DOHH2 (cell line): ENCODE measurements around the gene RGS3.

Source experiments
- H3F3A ChIP-seq: fragments of 200-600 bp; sonication (generic), shearing (Covaris generic); 2 replicates; pipeline ENCODE4 v1.6.0; 2016; ENCODE audit warnings: antibody characterized with exemption, mild to moderate bottlenecking; ENCODE audit not compliant: control insufficient read depth, insufficient read depth
- H3K27ac ChIP-seq: fragments of 200-600 bp; sonication (generic); 2 replicates; pipeline ENCODE4 v1.5.1; 2014; ENCODE audit warnings: low read depth, mild to moderate bottlenecking, low read length, moderate library complexity
- H3K27me3 ChIP-seq: fragments of 200-600 bp; sonication (generic); 2 replicates; pipeline ENCODE4 v1.6.1; 2014; ENCODE audit warnings: mild to moderate bottlenecking, low read length, mixed read lengths; ENCODE audit not compliant: control insufficient read depth
- H3K36me3 ChIP-seq: fragments of 200-600 bp; sonication (generic); 2 replicates; pipeline ENCODE4 v1.6.1; 2014; ENCODE audit warnings: mild to moderate bottlenecking, low read length, moderate library complexity, mixed read lengths; ENCODE audit not compliant: control insufficient read depth
- H3K4me1 ChIP-seq: fragments of 200-600 bp; sonication (generic); 2 replicates; pipeline ENCODE4 v1.6.1; 2014; ENCODE audit warnings: mild to moderate bottlenecking, low read length, mixed read lengths; ENCODE audit not compliant: control insufficient read depth
- H3K4me2 ChIP-seq: fragments of 200-600 bp; sonication (generic); 2 replicates; pipeline ENCODE4 v1.6.0; 2014; ENCODE audit warnings: mild to moderate bottlenecking, low read length, moderate library complexity
- H3K4me3 ChIP-seq: fragments of 200-600 bp; sonication (generic); 2 replicates; pipeline ENCODE4 v1.5.1; 2014; ENCODE audit warnings: mild to moderate bottlenecking, low read length, mixed read lengths
- H3K79me2 ChIP-seq: fragments of 200-600 bp; sonication (generic); 2 replicates; pipeline ENCODE4 v1.6.1; 2014; ENCODE audit warnings: mild to moderate bottlenecking, low read length, mixed read lengths; ENCODE audit not compliant: control insufficient read depth
- H3K9me2 ChIP-seq: fragments of 200-600 bp; sonication (generic); replicated peaks from 2 replicates; pipeline ENCODE4 v1.6.1; 2014; ENCODE audit warnings: mild to moderate bottlenecking, low read length, mixed read lengths; ENCODE audit not compliant: control insufficient read depth
- H3K9me3 ChIP-seq: fragments of 200-600 bp; sonication (generic); 2 replicates; pipeline ENCODE4 v1.6.1; 2014; ENCODE audit warnings: antibody characterized with exemption, low read length, mixed read lengths; ENCODE audit not compliant: control insufficient read depth, insufficient read depth
- H4K20me1 ChIP-seq: fragments of 200-600 bp; sonication (generic); 2 replicates; pipeline ENCODE4 v1.6.0; 2014; ENCODE audit warnings: low read depth, mild to moderate bottlenecking, antibody characterized with exemption, low read length, moderate library complexity; ENCODE audit not compliant: control insufficient read depth, insufficient read depth
- CTCF ChIP-seq: fragments of 200-600 bp; sonication (generic); IDR thresholded peaks from one replicate; pipeline ENCODE4 v1.5.1; 2014; ENCODE audit warnings: antibody characterized with exemption, mild to moderate bottlenecking, low read depth, low read length; ENCODE audit not compliant: poor library complexity, severe bottlenecking
- EZH2phosphoT487 ChIP-seq: fragments of 200-600 bp; sonication (generic); IDR thresholded peaks from 2 replicates; pipeline ENCODE4 v1.6.1; 2017; ENCODE audit warnings: borderline replicate concordance, mild to moderate bottlenecking, antibody characterized with exemption, low read length, moderate library complexity, mixed read lengths

RGS3 gene

GRCh38 chr9:113578279-113578865, 114.8 kb downstream of the RGS3 start:
- H3K4me3 ChIP-seq = peak overlapping the region; percentile 66
- no peaks in the 10 kb centered on the region for H3K79me2 ChIP-seq
- H3K4me1 ChIP-seq = peaks cover 95% of the 10 kb centered on the region
- H3K4me2 ChIP-seq = peak overlapping the region; percentile 91
- H3K9me2 ChIP-seq = no peaks in the 10 kb centered on the region
- no peaks in the 10 kb centered on the region for H3K27me3 ChIP-seq
- no peaks in the 10 kb centered on the region for H3K9me3 ChIP-seq
- TF ChIP-seq CTCF (peak; percentile 19), EZH2phosphoT487 (no peak)
- H3K36me3 ChIP-seq = 0 out of 2 replicates have a peak, but pooled peaks cover 5% of the 10 kb centered on the region
- H3F3A ChIP-seq = peaks cover 6% of the 10 kb centered on the region
- peak overlapping the region; percentile 88 for H3K27ac ChIP-seq
- H4K20me1 ChIP-seq = no peaks in the 10 kb centered on the region

GRCh38 chr9:113578882-113579282, 115.4 kb downstream of the RGS3 start:
- H3K79me2 ChIP-seq = no peaks in the 10 kb centered on the region
- no peaks in the 10 kb centered on the region for H3K27me3 ChIP-seq
- TF ChIP-seq EZH2phosphoT487 = no peak
- TF ChIP-seq CTCF = no peak
- H3K9me3 ChIP-seq = no peaks in the 10 kb centered on the region
- H3K36me3 ChIP-seq = 0 out of 2 replicates have a peak, but pooled peaks cover 5% of the 10 kb centered on the region
- peaks cover 6% of the 10 kb centered on the region for H3F3A ChIP-seq
- H3K4me1 ChIP-seq = peaks cover 92% of the 10 kb centered on the region
- peak overlapping the region; percentile 66 for H3K4me3 ChIP-seq
- no peaks in the 10 kb centered on the region for H3K9me2 ChIP-seq
- peak overlapping the region; percentile 88 for H3K27ac ChIP-seq
- peak overlapping the region; percentile 91 for H3K4me2 ChIP-seq
- H4K20me1 ChIP-seq = no peaks in the 10 kb centered on the region

- Histone ChIP-seq H3K4me2 (peak overlapping the region; percentile 91), H3K27ac (peak overlapping the region; percentile 88), H3K4me3 (peak overlapping the region; percentile 66), H4K20me1 (no peaks in the 10 kb centered on the region), H3K36me3 (0 out of 2 replicates have a peak, but pooled peaks cover 5% of the 10 kb centered on the region), H3K9me3 (no peaks in the 10 kb centered on the region), H3K79me2 (no peaks in the 10 kb centered on the region), H3K4me1 (peaks cover 86% of the 10 kb centered on the region), H3K27me3 (no peaks in the 10 kb centered on the region), H3F3A (peaks cover 6% of the 10 kb centered on the region), H3K9me2 (no peaks in the 10 kb centered on the region)
- TF ChIP-seq CTCF = no peak
- TF ChIP-seq EZH2phosphoT487 = no peak
Observed at GRCh38 chr9:113579283-113580040, 115.9 kb downstream of the RGS3 start.
